WTC11 (cell line): ENCODE measurements around the gene INTS4.

Source experiments
- ZNF121 ChIP-seq: sonication (generic); formaldehyde crosslinking; IDR thresholded peaks from 2 replicates; pipeline ENCODE4 v1.8.0; 2023; ENCODE audit warnings: missing genetic modification reagents
- TF ChIP-seq, protein P1 (sequence below): fragments of 200-600 bp; IDR thresholded peaks from 2 replicates; pipeline ENCODE4 v1.8.0; 2022; ENCODE audit warnings: antibody characterized with exemption
- TF ChIP-seq, protein P2 (sequence below): sonication (generic); formaldehyde crosslinking; IDR thresholded peaks from 2 replicates; pipeline ENCODE4 v1.8.0; 2023; ENCODE audit warnings: mild to moderate bottlenecking, missing genetic modification reagents
- TF ChIP-seq, protein P3 (sequence below): sonication (generic); formaldehyde crosslinking; IDR thresholded peaks from 2 replicates; pipeline ENCODE4 v1.8.0; 2022; ENCODE audit warnings: mild to moderate bottlenecking, missing genetic modification reagents
- TF ChIP-seq, protein P4 (sequence below): sonication (generic); formaldehyde crosslinking; IDR thresholded peaks from 2 replicates; pipeline ENCODE4 v1.8.0; 2022; ENCODE audit warnings: mild to moderate bottlenecking, missing genetic modification reagents

DNA sequence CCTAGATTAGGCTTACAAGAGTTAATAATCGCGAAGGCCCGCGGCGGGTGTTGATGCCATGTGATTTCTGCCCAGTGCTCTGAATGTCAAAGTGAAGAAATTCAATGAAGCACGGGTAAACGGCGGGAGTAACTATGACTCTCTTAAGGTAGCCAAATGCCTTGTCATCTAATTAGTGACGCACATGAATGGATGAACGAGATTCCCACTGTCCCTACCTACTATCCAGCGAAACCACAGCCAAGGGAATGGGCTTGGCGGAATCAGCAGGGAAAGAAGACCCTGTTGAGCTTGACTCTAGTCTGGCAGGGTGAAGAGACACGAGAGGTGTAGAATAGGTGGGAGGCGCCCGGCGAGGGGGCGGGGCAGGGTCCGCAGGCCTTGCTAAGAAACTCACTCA lies 108.1 kb downstream of the INTS4 start:
- TF ChIP-seq, protein P1, sequence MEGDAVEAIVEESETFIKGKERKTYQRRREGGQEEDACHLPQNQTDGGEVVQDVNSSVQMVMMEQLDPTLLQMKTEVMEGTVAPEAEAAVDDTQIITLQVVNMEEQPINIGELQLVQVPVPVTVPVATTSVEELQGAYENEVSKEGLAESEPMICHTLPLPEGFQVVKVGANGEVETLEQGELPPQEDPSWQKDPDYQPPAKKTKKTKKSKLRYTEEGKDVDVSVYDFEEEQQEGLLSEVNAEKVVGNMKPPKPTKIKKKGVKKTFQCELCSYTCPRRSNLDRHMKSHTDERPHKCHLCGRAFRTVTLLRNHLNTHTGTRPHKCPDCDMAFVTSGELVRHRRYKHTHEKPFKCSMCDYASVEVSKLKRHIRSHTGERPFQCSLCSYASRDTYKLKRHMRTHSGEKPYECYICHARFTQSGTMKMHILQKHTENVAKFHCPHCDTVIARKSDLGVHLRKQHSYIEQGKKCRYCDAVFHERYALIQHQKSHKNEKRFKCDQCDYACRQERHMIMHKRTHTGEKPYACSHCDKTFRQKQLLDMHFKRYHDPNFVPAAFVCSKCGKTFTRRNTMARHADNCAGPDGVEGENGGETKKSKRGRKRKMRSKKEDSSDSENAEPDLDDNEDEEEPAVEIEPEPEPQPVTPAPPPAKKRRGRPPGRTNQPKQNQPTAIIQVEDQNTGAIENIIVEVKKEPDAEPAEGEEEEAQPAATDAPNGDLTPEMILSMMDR: no peak
- TF ChIP-seq ZNF121 (CRISPR knock-in tag): no peak
- TF ChIP-seq, protein P2, sequence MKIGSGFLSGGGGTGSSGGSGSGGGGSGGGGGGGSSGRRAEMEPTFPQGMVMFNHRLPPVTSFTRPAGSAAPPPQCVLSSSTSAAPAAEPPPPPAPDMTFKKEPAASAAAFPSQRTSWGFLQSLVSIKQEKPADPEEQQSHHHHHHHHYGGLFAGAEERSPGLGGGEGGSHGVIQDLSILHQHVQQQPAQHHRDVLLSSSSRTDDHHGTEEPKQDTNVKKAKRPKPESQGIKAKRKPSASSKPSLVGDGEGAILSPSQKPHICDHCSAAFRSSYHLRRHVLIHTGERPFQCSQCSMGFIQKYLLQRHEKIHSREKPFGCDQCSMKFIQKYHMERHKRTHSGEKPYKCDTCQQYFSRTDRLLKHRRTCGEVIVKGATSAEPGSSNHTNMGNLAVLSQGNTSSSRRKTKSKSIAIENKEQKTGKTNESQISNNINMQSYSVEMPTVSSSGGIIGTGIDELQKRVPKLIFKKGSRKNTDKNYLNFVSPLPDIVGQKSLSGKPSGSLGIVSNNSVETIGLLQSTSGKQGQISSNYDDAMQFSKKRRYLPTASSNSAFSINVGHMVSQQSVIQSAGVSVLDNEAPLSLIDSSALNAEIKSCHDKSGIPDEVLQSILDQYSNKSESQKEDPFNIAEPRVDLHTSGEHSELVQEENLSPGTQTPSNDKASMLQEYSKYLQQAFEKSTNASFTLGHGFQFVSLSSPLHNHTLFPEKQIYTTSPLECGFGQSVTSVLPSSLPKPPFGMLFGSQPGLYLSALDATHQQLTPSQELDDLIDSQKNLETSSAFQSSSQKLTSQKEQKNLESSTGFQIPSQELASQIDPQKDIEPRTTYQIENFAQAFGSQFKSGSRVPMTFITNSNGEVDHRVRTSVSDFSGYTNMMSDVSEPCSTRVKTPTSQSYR (CRISPR knock-in tag): no peak
- TF ChIP-seq, protein P3, sequence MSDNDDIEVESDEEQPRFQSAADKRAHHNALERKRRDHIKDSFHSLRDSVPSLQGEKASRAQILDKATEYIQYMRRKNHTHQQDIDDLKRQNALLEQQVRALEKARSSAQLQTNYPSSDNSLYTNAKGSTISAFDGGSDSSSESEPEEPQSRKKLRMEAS (CRISPR knock-in tag): no peak
- TF ChIP-seq, protein P4, sequence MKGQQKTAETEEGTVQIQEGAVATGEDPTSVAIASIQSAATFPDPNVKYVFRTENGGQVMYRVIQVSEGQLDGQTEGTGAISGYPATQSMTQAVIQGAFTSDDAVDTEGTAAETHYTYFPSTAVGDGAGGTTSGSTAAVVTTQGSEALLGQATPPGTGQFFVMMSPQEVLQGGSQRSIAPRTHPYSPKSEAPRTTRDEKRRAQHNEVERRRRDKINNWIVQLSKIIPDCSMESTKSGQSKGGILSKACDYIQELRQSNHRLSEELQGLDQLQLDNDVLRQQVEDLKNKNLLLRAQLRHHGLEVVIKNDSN (CRISPR knock-in tag): no peak
